ENCODE data around the gene PAGE4.

DNA sequence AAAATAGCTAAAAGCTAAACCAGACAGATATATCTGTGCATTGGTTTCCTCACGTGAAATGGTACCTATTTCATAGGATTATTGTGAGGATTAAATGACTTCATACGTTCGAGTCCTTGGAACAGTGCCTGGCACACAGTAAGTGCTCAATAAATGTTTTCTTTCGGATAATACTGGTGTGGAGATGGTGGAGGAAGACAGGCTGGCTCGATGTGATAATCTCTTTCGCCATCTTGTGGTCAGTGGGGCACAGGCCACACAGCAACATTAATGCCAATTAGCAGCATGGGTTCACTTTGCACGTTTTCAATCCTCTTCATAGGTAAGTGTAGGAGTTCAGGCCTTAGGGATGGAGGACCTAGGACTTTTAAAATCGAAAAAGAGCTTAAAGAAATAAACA lies 9.3 kb downstream of the PAGE4 start:
- TF ChIP-seq ZBTB7A (CRISPR knock-in tag; IDR thresholded peaks at IDR 0.05) (no peak), KAT8 (CRISPR knock-in tag; IDR thresholded peaks at IDR 0.05) (no peak), SP2 (CRISPR knock-in tag; IDR thresholded peaks at IDR 0.05) (no peak), JUNB (CRISPR knock-in tag; IDR thresholded peaks at IDR 0.05; ENCODE audit: borderline replicate concordance) (no peak), KDM1A (CRISPR knock-in tag; IDR thresholded peaks at IDR 0.05) (no peak), POLR2A (IDR thresholded peaks at IDR 0.05; ENCODE audit: insufficient read depth in 1 of 2, low read depth in 2 of 2, low read length in 2 of 2) (no peak), MXI1 (IDR thresholded peaks at IDR 0.05; ENCODE audit: borderline replicate concordance, low read depth, low read length) (no peak), CTCF (CRISPR knock-in tag; IDR thresholded peaks at IDR 0.05) (peak; percentile 86), ZFP37 (CRISPR knock-in tag; IDR thresholded peaks at IDR 0.05; ENCODE audit: borderline replicate concordance) (no peak), POLR2AphosphoS5 (IDR thresholded peaks at IDR 0.05; ENCODE audit: low read depth, low read length) (no peak), ZNF274 (CRISPR knock-in tag; IDR thresholded peaks at IDR 0.05) (no peak)
